Measurements from ENCODE around the gene CADM2.

DNA sequence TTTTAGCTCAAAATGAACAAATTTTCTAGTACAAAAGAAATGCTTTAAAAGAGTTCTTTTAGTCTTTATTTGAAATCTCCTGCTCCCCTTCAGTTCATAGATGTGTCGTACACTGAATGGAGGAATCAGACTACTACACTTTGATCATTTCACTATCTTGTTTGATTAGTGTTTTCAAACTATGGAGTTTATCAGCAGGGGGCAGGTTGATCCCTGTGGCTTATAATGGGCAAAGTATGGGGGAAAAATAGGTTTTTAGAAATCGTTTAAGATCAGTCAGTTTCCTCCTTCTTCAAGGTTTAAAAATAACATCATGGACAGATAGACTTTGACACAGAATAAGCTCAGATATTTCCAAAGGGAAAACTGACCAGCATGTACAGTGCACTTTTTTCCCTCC, 701.7 kb downstream of the CADM2 start:
- TF ChIP-seq POLR2AphosphoS5 (IDR thresholded peaks at IDR 0.05; ENCODE audit: borderline replicate concordance, low read depth, low read length) (no peak), EZH2 (IDR thresholded peaks at IDR 0.05) (no peak), FOXP2 (optimal IDR thresholded peaks at IDR 0.05; ENCODE audit: control extremely low read depth, extremely low read length, insufficient read depth) (no peak)

Data from SK-N-MC (cell line).